Measurements from ENCODE around the gene MYO16. TPM values are rescaled to one million over a fixed set of nuclear protein-coding genes. Genes with fewer than 3 reads are reported as not detected.

Gene MYO16
- total RNA-seq, 1 donor from 2014 or later = 0.24 TPM

DNA sequence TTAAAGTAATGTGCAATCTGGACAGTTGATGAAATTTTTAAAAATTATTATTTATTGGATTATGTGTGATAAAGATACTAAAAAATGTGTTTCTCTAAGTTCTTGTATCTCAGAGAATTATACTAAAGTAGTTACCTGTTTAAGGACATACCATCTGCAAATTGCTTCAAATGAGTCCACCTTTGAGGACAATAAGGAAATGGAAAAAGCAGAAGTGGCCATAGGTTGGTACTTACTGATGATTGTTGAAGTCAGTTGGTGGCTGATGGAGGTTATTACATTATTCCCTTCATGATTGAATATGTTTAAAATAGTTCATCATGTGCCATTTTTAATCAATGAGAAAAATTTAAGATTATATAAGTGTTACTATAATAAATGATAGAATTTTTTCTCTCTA, 367.0 kb downstream of the MYO16 start:
- no peak for ATAC-seq
- no peaks in the 10 kb centered on the region for H3K4me1 ChIP-seq
- H3K4me3 ChIP-seq = no peak overlapping the region
- H3K27ac ChIP-seq = no peak overlapping the region
- intact Hi-C loops (cut with DNase I) = no loop called here
- no peak for DNase-seq
- no peaks in the 10 kb centered on the region for H3K9me3 ChIP-seq
- no peak for TF ChIP-seq CTCF (IDR thresholded peaks at IDR 0.05)
- H3K27me3 ChIP-seq (ENCODE audit: low read depth) = no peaks in the 10 kb centered on the region
- no peaks in the 10 kb centered on the region for H3K36me3 ChIP-seq

- no peaks in the 10 kb centered on the region for H3K4me1 ChIP-seq
- no peak for DNase-seq
- H3K36me3 ChIP-seq = no peaks in the 10 kb centered on the region
- TF ChIP-seq CTCF (IDR thresholded peaks at IDR 0.05) = no peak
- no peak for ATAC-seq
- no peaks in the 10 kb centered on the region for H3K9me3 ChIP-seq
- no peak overlapping the region for H3K4me3 ChIP-seq
- H3K27me3 ChIP-seq (ENCODE audit: low read depth) = no peaks in the 10 kb centered on the region
- H3K27ac ChIP-seq = no peak overlapping the region
- intact Hi-C loops (cut with DNase I) = no loop called here
Observed at GRCh38 chr13:109000207-109000606, 370.8 kb downstream of the MYO16 start.

GRCh38 chr13:109002934-109003333, 373.5 kb downstream of the MYO16 start:
- intact Hi-C loops (cut with DNase I) = no loop called here

DNA sequence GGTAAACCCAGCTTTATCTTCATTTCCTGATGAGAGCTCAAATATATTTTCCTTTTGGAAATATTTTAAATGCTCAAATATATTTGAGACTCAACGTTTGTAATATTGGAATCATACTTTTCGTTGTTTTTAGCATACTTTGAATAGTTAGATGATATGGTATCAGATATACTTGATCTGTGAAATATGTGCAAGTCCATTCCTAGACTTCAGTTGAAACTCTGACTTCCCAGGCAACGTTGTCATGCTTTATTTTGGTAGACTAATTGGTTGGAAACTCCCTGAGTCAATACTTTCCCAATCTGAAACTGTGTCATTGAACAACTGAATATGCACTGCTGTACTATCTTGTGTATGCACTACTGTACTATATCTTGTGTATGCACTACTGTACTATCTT, 378.5 kb downstream of the MYO16 start:
- Histone ChIP-seq H3K27me3 (ENCODE audit: low read depth) (no peaks in the 10 kb centered on the region), H3K9me3 (no peaks in the 10 kb centered on the region), H3K27ac (no peak overlapping the region), H3K4me1 (no peaks in the 10 kb centered on the region), H3K4me3 (no peak overlapping the region), H3K36me3 (no peaks in the 10 kb centered on the region)
- intact Hi-C loops (cut with DNase I) = no loop called here
- DNase-seq (no peak), ATAC-seq (no peak)
- no peak for TF ChIP-seq CTCF (IDR thresholded peaks at IDR 0.05)

More at GRCh38 chr13:109002934-109003333, 373.5 kb downstream of the MYO16 start:
- Histone ChIP-seq H3K4me1 (no peaks in the 10 kb centered on the region), H3K9me3 (no peaks in the 10 kb centered on the region), H3K27me3 (ENCODE audit: low read depth) (no peaks in the 10 kb centered on the region), H3K36me3 (no peaks in the 10 kb centered on the region), H3K4me3 (no peak overlapping the region), H3K27ac (no peak overlapping the region)
- TF ChIP-seq CTCF (IDR thresholded peaks at IDR 0.05) = no peak
- no peak for DNase-seq
- no peak for ATAC-seq

- Histone ChIP-seq H3K27ac (no peak overlapping the region), H3K27me3 (ENCODE audit: low read depth) (no peaks in the 10 kb centered on the region), H3K4me3 (no peak overlapping the region), H3K4me1 (no peaks in the 10 kb centered on the region), H3K36me3 (no peaks in the 10 kb centered on the region), H3K9me3 (no peaks in the 10 kb centered on the region)
- TF ChIP-seq CTCF (IDR thresholded peaks at IDR 0.05) = no peak
- DNase-seq (no peak), ATAC-seq (no peak)
- intact Hi-C loops (cut with DNase I) = no loop called here
Observed at GRCh38 chr13:109009756-109010155, 380.3 kb downstream of the MYO16 start.

GRCh38 chr13:109010912-109011311, 381.5 kb downstream of the MYO16 start:
- Histone ChIP-seq H3K27ac (no peak overlapping the region), H3K9me3 (no peaks in the 10 kb centered on the region), H3K27me3 (ENCODE audit: low read depth) (no peaks in the 10 kb centered on the region), H3K4me1 (no peaks in the 10 kb centered on the region), H3K4me3 (no peak overlapping the region), H3K36me3 (no peaks in the 10 kb centered on the region)
- no peak for DNase-seq
- no peak for ATAC-seq
- no peak for TF ChIP-seq CTCF (IDR thresholded peaks at IDR 0.05)
- intact Hi-C loops (cut with DNase I) = no loop called here
